Uterus (tissue), 2 donors: ENCODE measurements around the gene EBP.

ENCODE experiments used
- POLR2A ChIP-seq, 2 donors: fragments of 450-650 bp; IDR thresholded peaks; one replicate each; pipeline ENCODE4 v1.6.1; 2016; ENCODE audit warnings: antibody characterized with exemption in 2 of 2, mild to moderate bottlenecking in 1 of 2, moderate library complexity in 1 of 2
- TF ChIP-seq, protein P1 (sequence below), 4 experiments: fragments of 200-600 bp in 2 of 4; fragments of 450-650 bp in 2 of 4; sonication (generic) in 2 of 4; IDR thresholded peaks; one replicate each; pipeline ENCODE4 v1.5.1; 2016 to 2019; ENCODE audit warnings: antibody characterized with exemption in 4 of 4, mild to moderate bottlenecking in 2 of 4, moderate library complexity in 1 of 4

DNA sequence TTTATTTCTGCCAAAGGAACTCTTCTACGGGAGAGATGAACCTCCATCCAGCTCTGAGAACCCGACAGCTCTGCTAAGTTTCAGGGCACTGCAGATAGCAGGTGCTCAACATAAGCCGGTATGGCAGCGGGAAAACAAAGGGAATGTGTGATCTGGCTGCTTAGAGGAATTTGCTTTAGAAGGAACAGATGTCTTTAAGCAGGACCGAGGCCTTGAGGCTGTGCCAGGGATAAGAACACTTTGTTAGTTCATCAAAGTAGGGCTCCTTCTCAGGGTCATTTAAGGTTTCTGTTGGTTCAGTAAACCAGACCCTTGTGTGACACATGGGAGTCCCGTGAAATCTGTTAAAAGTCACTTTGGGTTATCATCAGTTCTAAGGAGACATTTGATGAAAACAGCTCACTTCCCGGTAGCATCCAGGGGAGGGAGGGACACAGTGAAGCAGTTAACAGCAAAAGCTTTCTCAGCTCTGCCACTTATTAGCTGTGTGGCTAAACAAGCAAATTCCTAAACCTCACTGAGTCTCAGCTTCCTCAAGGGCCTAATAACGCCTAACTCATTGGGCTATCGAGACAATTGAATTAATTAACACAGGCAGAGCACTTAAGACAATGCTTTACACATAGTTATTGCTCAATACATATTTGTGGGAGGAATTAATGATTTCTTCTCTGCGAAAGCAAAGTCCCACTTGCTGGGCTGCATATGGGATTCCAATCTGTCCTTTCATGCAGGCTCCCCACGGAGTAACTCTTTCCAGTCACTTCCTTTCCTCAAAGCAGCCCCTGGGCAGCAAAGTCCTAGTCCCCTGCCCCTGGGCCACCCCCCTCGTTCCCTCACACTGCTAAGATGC lies 48.5 kb upstream of the EBP start:
- TF ChIP-seq, protein P1, sequence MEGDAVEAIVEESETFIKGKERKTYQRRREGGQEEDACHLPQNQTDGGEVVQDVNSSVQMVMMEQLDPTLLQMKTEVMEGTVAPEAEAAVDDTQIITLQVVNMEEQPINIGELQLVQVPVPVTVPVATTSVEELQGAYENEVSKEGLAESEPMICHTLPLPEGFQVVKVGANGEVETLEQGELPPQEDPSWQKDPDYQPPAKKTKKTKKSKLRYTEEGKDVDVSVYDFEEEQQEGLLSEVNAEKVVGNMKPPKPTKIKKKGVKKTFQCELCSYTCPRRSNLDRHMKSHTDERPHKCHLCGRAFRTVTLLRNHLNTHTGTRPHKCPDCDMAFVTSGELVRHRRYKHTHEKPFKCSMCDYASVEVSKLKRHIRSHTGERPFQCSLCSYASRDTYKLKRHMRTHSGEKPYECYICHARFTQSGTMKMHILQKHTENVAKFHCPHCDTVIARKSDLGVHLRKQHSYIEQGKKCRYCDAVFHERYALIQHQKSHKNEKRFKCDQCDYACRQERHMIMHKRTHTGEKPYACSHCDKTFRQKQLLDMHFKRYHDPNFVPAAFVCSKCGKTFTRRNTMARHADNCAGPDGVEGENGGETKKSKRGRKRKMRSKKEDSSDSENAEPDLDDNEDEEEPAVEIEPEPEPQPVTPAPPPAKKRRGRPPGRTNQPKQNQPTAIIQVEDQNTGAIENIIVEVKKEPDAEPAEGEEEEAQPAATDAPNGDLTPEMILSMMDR (IDR thresholded peaks at IDR 0.05): no peak
- no peak for TF ChIP-seq POLR2A (IDR thresholded peaks at IDR 0.05)
